Measurements from ENCODE around the gene CLEC7A. TPM values are rescaled to one million over a fixed set of nuclear protein-coding genes. Genes with fewer than 3 reads are reported as not detected.

CLEC7A gene
- total and polyA plus RNA-seq, 4 donors, result 16.8 to 50.8 (median 31.9) TPM

- 95 to 96% methylated on average over 5 of the region's 5 CpGs for WGBS, 2 donors
- H3K4me3 ChIP-seq, result no peak overlapping the region
- TF ChIP-seq CTCF (IDR thresholded peaks at IDR 0.05; ENCODE audit: control extremely low read depth, extremely low read depth), result no peak
- no peak overlapping the region for H3K9ac ChIP-seq (ENCODE audit: insufficient read depth in 1 of 2, low read length in 2 of 2)
- DNase-seq (no peak), ATAC-seq (ENCODE audit: insufficient read depth, low FRiP score) (no peak)
- H3K9me3 ChIP-seq (ENCODE audit: control insufficient read depth in 4 of 4, insufficient read depth in 3 of 4, low read length in 3 of 4), result peaks cover 0 to 2% (median 0%) of the 10 kb centered on the region in 4 donors
- H3K36me3 ChIP-seq (ENCODE audit: control insufficient read depth in 4 of 4, insufficient read depth in 4 of 4, low read length in 4 of 4), result peaks cover 0 to 5% (median 2%) of the 10 kb centered on the region in 4 donors
- H3K27me3 ChIP-seq (ENCODE audit: control insufficient read depth in 3 of 3, insufficient read depth in 3 of 3, low read length in 2 of 3), result no peaks in the 10 kb centered on the region
- no peak overlapping the region for H3K27ac ChIP-seq (ENCODE audit: low read depth in 1 of 2, low read length in 1 of 2)
- H3K4me1 ChIP-seq (ENCODE audit: control insufficient read depth in 5 of 5, insufficient read depth in 5 of 5, low read length in 5 of 5), result peaks cover 0 to 1% (median 0%) of the 10 kb centered on the region in 5 donors
Measured at GRCh38 chr12:10073261-10073660, 56.7 kb downstream of the CLEC7A start.

DNA sequence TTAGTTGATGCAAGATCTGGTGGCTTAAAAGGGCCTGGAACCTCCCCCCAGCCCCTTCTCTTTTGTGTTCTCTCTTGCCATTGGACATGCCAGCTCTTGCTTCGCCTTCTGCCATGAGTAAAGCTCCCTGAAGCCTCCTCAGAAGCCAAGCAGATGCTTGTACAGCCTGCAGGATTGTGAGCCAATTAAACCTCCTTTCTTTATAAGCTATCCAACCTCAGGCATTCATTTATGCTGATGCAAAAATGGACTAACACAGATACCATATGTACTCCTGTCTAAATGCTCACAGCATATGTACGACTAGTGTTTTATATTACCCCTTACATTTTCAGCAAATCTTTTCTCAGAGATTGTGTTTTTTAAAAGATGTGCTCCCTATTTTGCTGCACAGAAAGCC lies 57.9 kb downstream of the CLEC7A start:
- Histone ChIP-seq H3K27ac (ENCODE audit: low read depth in 1 of 2, low read length in 1 of 2) (no peak overlapping the region), H3K36me3 (ENCODE audit: control insufficient read depth in 4 of 4, insufficient read depth in 4 of 4, low read length in 4 of 4) (peaks cover 0 to 5% (median 2%) of the 10 kb centered on the region in 4 donors), H3K27me3 (ENCODE audit: control insufficient read depth in 3 of 3, insufficient read depth in 3 of 3, low read length in 2 of 3) (no peaks in the 10 kb centered on the region), H3K9ac (ENCODE audit: insufficient read depth in 1 of 2, low read length in 2 of 2) (no peak overlapping the region), H3K4me1 (ENCODE audit: control insufficient read depth in 5 of 5, insufficient read depth in 5 of 5, low read length in 5 of 5) (peaks cover 0 to 1% (median 0%) of the 10 kb centered on the region in 5 donors), H3K4me3 (no peak overlapping the region), H3K9me3 (ENCODE audit: control insufficient read depth in 4 of 4, insufficient read depth in 3 of 4, low read length in 3 of 4) (peaks cover 0 to 2% (median 0%) of the 10 kb centered on the region in 4 donors)
- no peak for TF ChIP-seq CTCF (IDR thresholded peaks at IDR 0.05; ENCODE audit: control extremely low read depth, extremely low read depth)
- DNase-seq (no peak), ATAC-seq (ENCODE audit: insufficient read depth, low FRiP score) (no peak)
- WGBS, 2 donors, result 96 to 100% methylated on average over 2 of the region's 2 CpGs

DNA sequence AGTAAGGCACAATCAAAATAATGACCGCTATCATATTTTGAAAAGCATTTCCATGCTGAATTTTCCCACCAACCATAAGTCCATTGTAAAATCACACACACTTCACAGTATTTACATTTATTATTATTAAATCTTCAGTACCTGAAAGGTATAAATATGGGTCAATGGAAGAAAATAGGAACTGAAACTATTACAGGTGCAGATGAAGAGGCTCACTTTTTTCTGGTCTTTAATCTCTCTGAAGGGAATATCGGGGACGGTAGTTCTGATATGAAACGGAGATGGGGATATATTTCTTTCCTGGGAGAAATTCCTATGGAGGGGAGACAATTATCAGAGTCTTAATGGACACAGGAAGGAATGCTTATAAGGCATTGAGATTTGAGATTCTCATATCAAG lies 59.6 kb downstream of the CLEC7A start:
- DNase-seq, result no peak
- Histone ChIP-seq H3K4me1 (ENCODE audit: control insufficient read depth in 5 of 5, insufficient read depth in 5 of 5, low read length in 5 of 5) (peaks cover 0 to 1% (median 0%) of the 10 kb centered on the region in 5 donors), H3K36me3 (ENCODE audit: control insufficient read depth in 4 of 4, insufficient read depth in 4 of 4, low read length in 4 of 4) (peaks cover 0 to 5% (median 2%) of the 10 kb centered on the region in 4 donors), H3K27me3 (ENCODE audit: control insufficient read depth in 3 of 3, insufficient read depth in 3 of 3, low read length in 2 of 3) (no peaks in the 10 kb centered on the region), H3K9me3 (ENCODE audit: control insufficient read depth in 4 of 4, insufficient read depth in 3 of 4, low read length in 3 of 4) (peaks cover 0 to 2% (median 0%) of the 10 kb centered on the region in 4 donors), H3K9ac (ENCODE audit: insufficient read depth in 1 of 2, low read length in 2 of 2) (no peak overlapping the region), H3K27ac (ENCODE audit: low read depth in 1 of 2, low read length in 1 of 2) (no peak overlapping the region), H3K4me3 (no peak overlapping the region)
- WGBS, 2 donors, result 95 to 97% methylated on average over 4 of the region's 4 CpGs
- no peak for ATAC-seq (ENCODE audit: insufficient read depth, low FRiP score)
- TF ChIP-seq CTCF (IDR thresholded peaks at IDR 0.05; ENCODE audit: control extremely low read depth, extremely low read depth), result no peak

DNA sequence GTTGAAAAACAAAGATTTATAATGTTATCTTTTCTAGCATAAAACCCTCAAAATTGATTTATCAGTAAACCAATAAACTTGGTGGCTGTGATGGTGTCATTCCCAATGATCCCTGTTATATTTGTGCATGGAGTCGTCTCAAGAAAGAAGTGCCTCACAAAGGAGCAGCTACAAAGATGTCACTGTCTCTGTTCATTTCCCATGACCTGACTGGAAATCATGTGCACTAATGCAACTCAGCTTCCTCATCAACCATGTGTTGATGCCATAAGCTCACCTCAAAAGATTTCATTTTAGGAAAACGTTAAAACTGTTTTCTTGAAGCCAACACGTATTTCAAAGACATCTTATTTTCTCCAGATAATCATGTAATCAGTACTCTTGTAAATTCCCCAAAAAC lies 60.0 kb downstream of the CLEC7A start:
- Histone ChIP-seq H3K9ac (ENCODE audit: insufficient read depth in 1 of 2, low read length in 2 of 2) (no peak overlapping the region), H3K36me3 (ENCODE audit: control insufficient read depth in 4 of 4, insufficient read depth in 4 of 4, low read length in 4 of 4) (peaks cover 0 to 5% (median 2%) of the 10 kb centered on the region in 4 donors), H3K4me3 (no peak overlapping the region), H3K27me3 (ENCODE audit: control insufficient read depth in 3 of 3, insufficient read depth in 3 of 3, low read length in 2 of 3) (no peaks in the 10 kb centered on the region), H3K9me3 (ENCODE audit: control insufficient read depth in 4 of 4, insufficient read depth in 3 of 4, low read length in 3 of 4) (peaks cover 0 to 2% (median 0%) of the 10 kb centered on the region in 4 donors), H3K27ac (ENCODE audit: low read depth in 1 of 2, low read length in 1 of 2) (no peak overlapping the region), H3K4me1 (ENCODE audit: control insufficient read depth in 5 of 5, insufficient read depth in 5 of 5, low read length in 5 of 5) (peaks cover 0 to 1% (median 0%) of the 10 kb centered on the region in 5 donors)
- WGBS, 2 donors, result 11 to 15% methylated on average over 3 of the region's 3 CpGs
- DNase-seq (no peak), ATAC-seq (ENCODE audit: insufficient read depth, low FRiP score) (no peak)
- no peak for TF ChIP-seq CTCF (IDR thresholded peaks at IDR 0.05; ENCODE audit: control extremely low read depth, extremely low read depth)
